ENCODE results near the gene CRTC1.

Gene CRTC1

DNA sequence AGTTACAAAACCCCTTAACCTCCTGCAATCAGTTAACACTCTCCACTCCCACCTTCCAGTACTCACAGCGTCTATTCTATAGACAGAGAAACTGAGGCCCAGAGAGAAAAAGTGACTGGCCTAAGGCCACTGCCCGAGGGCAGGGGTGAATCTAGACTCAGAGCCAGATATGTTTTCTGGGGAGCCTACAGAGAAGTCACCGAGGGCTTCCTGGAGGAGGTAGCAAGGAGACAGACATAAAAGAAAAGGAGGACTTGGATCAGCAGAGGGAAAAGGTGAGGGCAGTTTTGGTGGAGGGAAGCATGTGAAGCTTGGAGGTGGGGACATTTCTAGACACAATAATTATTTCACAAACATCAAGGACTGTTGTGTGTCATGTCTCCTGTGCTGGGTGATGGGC lies 109.2 kb downstream of the CRTC1 start:
- Mint-ChIP-seq H3K27me3 (ENCODE audit: low read depth) (peaks cover 67% of the 10 kb centered on the region), H3K4me1 (ENCODE audit: low read depth) (peaks cover 7% of the 10 kb centered on the region), H3K27ac (no peak overlapping the region), H3K36me3 (ENCODE audit: low read depth) (peaks cover 3% of the 10 kb centered on the region), H3K4me3 (no peak overlapping the region), H3K9me3 (no peaks in the 10 kb centered on the region)
- DNase-seq (ENCODE audit: low spot score) = no peak

DNA sequence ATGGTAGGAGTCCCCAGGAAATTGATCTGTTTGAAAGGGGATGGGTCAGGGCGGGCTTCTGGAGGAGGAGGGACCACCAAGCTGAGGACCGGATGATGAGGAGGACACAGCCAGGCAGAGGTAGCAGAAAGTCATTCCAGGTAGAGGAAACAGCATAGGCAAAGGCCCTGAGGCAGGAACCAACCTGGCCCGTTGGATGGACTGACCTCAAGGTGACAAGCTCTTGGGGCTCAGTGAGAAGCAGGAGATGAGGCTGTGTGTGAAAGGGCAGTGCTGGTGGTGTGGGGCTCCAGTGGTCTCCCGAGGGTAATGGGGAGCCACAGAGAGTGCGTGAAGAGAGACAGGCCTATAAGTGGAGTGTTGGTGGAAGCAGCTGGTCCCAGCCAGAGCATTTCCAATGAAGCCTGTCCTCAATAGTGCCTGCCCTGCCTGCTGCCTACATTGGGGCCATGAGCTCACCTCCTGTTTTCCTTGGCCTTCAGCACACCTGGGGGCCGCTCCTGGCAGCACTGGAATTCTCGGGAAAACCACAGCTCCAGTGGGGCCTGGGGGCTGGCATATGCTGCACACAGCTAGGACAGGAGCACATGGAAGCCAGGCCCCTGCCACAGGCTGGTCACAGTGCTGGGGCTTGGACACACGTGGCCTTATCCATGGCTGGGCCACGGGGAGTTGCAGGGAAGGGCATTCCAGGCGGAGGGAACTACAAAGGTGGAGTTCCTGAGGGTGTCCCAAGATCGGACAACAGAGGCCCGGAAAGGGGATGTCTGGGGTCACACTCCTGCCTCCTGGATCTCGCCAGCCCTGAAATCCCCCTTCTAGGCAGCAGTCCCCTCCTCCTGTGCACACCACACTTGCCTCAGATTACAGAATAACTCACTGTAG lies 109.9 kb downstream of the CRTC1 start:
- no peak overlapping the region for H3K27ac Mint-ChIP-seq
- H3K4me3 Mint-ChIP-seq = no peak overlapping the region
- H3K4me1 Mint-ChIP-seq (ENCODE audit: low read depth) = peaks cover 6% of the 10 kb centered on the region
- H3K9me3 Mint-ChIP-seq = no peaks in the 10 kb centered on the region
- peaks cover 3% of the 10 kb centered on the region for H3K36me3 Mint-ChIP-seq (ENCODE audit: low read depth)
- DNase-seq (ENCODE audit: low spot score) = no peak
- H3K27me3 Mint-ChIP-seq (ENCODE audit: low read depth) = peaks cover 60% of the 10 kb centered on the region

DNA sequence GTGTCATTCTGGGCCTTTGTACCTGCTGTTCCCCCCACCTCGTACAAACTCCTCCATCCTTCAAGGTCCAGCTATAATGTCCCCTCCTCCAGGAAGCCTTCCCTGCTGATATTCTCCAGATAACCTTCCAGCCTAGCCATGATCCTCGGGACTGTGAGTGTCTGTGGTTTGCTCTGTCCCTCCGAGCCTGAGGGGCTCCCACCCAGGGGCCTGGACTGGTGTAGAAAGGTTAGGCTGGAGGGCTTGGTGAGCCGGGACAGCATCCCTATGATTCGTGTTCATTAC lies 110.5 kb downstream of the CRTC1 start:
- DNase-seq (ENCODE audit: low spot score) = no peak
- H3K9me3 Mint-ChIP-seq = no peaks in the 10 kb centered on the region
- no peak overlapping the region for H3K27ac Mint-ChIP-seq
- H3K36me3 Mint-ChIP-seq (ENCODE audit: low read depth) = peaks cover 3% of the 10 kb centered on the region
- no peak overlapping the region for H3K4me3 Mint-ChIP-seq
- H3K4me1 Mint-ChIP-seq (ENCODE audit: low read depth) = peaks cover 6% of the 10 kb centered on the region
- peaks cover 56% of the 10 kb centered on the region for H3K27me3 Mint-ChIP-seq (ENCODE audit: low read depth)

DNA sequence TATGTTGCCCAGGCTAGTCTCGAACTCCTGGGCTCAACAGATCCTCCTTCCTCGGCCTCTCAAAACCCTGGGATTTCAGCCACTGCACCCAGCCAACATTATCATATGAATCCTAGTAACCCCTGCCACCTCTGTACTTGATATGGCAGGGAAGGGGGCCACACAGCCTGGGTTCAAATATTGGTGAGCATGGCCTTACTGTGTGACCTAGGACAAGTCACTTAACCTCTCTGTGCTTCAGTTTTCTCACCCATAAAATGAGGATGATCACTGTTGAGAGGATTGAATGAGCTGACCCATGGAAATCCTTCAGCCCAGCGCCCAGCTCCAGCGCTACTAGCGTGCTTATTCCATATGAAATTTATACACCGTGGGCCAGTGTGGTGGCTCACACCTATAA lies 111.2 kb downstream of the CRTC1 start:
- Mint-ChIP-seq H3K9me3 (no peaks in the 10 kb centered on the region), H3K27ac (no peak overlapping the region), H3K36me3 (ENCODE audit: low read depth) (peaks cover 2% of the 10 kb centered on the region), H3K4me3 (no peak overlapping the region), H3K27me3 (ENCODE audit: low read depth) (peaks cover 49% of the 10 kb centered on the region), H3K4me1 (ENCODE audit: low read depth) (peaks cover 4% of the 10 kb centered on the region)
- no peak for DNase-seq (ENCODE audit: low spot score)

DNA sequence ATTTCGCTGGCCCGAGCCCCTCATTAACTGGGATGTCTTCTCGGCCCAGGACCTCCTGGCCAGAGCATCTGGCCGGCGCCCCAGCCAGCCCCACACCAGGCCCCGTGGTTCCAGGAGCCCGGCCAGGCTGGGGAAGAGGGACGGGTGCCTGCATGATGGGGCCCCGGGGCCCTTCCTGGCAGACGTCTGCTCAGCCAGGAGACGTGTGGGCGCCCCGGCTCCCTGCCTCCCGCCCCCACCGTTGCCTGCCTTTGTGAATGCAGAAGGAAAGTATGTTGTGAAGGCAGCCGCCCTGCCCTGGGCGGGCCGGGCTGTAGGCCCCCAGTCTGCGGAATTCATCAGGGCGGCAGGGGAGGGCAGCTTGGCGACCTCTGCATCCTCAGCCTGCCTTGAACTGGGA lies 112.1 kb downstream of the CRTC1 start:
- peaks cover 43% of the 10 kb centered on the region for H3K27me3 Mint-ChIP-seq (ENCODE audit: low read depth)
- no peaks in the 10 kb centered on the region for H3K36me3 Mint-ChIP-seq (ENCODE audit: low read depth)
- no peaks in the 10 kb centered on the region for H3K9me3 Mint-ChIP-seq
- H3K4me3 Mint-ChIP-seq = no peak overlapping the region
- no peaks in the 10 kb centered on the region for H3K4me1 Mint-ChIP-seq (ENCODE audit: low read depth)
- H3K27ac Mint-ChIP-seq = no peak overlapping the region
- no peak for DNase-seq (ENCODE audit: low spot score)

DNA sequence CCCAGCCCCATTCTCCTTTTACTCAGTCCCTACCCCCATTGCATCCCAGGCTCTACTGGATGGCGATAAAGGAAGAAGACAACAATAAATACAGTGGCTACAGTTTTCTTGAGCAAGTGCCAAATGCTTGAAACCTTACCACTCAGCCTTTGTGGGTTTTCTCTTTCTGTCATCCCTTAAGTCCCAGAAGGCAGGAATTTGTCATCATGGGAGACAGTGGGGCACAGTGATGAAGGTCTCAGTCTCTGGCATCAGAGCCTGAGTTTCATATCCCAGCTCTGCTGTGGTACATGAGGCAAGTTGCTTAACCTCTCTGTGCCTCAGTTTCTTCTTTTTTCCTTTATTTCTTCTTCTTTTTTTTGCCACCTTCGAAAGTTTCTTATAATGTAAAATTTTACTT lies 112.8 kb downstream of the CRTC1 start:
- H3K27me3 Mint-ChIP-seq (ENCODE audit: low read depth) = peaks cover 36% of the 10 kb centered on the region
- H3K27ac Mint-ChIP-seq = no peak overlapping the region
- no peak overlapping the region for H3K4me3 Mint-ChIP-seq
- H3K4me1 Mint-ChIP-seq (ENCODE audit: low read depth) = no peaks in the 10 kb centered on the region
- no peak for DNase-seq (ENCODE audit: low spot score)
- H3K36me3 Mint-ChIP-seq (ENCODE audit: low read depth) = no peaks in the 10 kb centered on the region
- H3K9me3 Mint-ChIP-seq = no peaks in the 10 kb centered on the region

DNA sequence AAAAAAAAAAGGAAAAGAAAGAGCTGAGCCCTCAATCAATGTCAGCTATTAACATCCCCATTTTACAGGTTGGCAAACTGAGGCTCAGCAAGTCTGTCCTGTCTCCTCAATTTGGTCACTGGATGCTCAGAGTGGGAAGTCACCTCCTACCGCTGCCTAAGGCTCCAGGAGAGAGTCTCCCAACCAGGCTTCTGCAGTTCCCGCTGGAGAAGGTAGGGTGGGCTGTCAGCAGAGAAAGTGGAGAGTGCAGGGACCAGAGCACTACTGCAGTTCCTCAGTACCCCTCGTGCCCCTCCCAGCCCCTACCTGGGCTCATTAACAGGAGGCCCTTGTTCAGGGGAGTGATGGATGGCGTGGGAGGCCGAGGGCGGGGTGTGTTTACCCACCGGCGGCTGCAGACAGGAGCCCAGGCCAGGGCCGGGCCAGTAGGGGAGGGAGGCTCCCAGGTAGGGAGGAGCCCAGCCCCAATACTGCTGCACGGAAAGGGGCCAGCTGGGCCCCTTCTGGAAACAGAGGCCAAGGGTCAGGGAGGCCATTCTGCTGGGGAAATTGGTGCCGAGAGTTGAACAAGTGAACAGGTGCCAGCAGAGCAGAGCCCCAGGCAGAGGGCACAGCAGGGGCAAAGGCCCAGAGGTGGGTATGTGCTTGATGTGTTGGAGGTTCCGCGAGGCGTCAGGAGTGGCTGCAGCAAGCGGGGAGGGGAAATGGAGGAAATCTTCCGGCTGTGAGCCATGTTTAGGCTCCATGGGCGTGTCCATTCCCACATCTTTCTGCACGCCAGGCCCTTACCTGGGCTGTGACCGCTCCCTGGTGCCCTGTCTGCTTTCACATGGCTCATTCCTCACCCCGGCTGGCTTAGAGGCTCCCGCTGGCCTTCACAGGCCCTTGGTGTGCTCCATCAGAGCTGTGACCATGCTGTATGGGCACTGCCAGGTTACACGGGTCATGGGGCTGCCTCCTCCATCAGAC lies 115.2 kb downstream of the CRTC1 start:
- Mint-ChIP-seq H3K9me3 (no peaks in the 10 kb centered on the region), H3K36me3 (ENCODE audit: low read depth) (no peaks in the 10 kb centered on the region), H3K27ac (no peak overlapping the region), H3K4me3 (no peak overlapping the region), H3K27me3 (ENCODE audit: low read depth) (peaks cover 18% of the 10 kb centered on the region), H3K4me1 (ENCODE audit: low read depth) (no peaks in the 10 kb centered on the region)
- DNase-seq (ENCODE audit: low spot score) = no peak

DNA sequence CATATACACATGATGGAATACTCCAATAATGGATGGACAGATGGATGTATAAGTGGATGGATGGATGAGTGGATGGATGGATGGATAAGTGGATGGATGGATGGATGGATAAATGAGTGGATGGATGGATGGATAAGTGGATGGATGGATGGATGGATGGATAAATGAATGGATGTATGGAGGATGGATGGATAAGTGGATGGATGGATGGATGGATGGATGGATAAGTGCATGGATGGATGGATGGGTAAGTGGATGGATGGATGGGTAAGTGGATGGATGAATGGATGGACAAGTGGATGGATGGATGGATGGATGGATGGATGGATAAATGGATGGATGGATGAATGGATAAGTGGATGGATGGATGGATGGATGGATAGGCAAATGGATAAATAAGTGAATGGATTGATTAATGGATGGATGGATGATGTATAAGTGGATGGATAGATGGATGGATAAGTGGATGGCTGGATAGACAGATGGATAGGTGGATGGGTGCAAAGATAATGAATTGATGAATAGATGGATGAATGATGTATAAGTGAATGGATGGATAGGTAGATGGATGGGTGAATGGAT lies 116.0 kb downstream of the CRTC1 start:
- no peaks in the 10 kb centered on the region for H3K4me1 Mint-ChIP-seq (ENCODE audit: low read depth)
- no peaks in the 10 kb centered on the region for H3K36me3 Mint-ChIP-seq (ENCODE audit: low read depth)
- H3K27ac Mint-ChIP-seq = no peak overlapping the region
- H3K27me3 Mint-ChIP-seq (ENCODE audit: low read depth) = peaks cover 15% of the 10 kb centered on the region
- no peak overlapping the region for H3K4me3 Mint-ChIP-seq
- DNase-seq (ENCODE audit: low spot score) = no peak
- H3K9me3 Mint-ChIP-seq = no peaks in the 10 kb centered on the region

DNA sequence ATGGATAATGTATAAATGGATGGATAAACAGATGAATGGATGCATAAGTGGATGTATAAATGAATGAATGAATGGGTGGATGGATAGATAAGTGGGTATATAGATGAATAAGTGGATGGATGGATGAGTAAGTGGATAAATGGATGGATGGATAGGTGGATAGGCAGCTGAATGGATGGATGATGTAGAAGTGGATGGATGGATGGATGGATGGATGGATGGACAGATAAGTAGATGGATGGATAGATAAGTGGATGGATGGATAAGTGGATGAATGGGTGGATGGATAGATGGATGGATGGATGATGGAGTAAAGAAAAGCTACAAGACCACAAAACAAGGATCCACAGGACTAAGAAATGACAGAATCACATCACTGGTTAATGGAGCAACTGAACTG lies 116.6 kb downstream of the CRTC1 start:
- peaks cover 10% of the 10 kb centered on the region for H3K27me3 Mint-ChIP-seq (ENCODE audit: low read depth)
- no peak overlapping the region for H3K27ac Mint-ChIP-seq
- H3K36me3 Mint-ChIP-seq (ENCODE audit: low read depth) = no peaks in the 10 kb centered on the region
- no peak for DNase-seq (ENCODE audit: low spot score)
- no peak overlapping the region for H3K4me3 Mint-ChIP-seq
- no peaks in the 10 kb centered on the region for H3K4me1 Mint-ChIP-seq (ENCODE audit: low read depth)
- H3K9me3 Mint-ChIP-seq = no peaks in the 10 kb centered on the region

DNA sequence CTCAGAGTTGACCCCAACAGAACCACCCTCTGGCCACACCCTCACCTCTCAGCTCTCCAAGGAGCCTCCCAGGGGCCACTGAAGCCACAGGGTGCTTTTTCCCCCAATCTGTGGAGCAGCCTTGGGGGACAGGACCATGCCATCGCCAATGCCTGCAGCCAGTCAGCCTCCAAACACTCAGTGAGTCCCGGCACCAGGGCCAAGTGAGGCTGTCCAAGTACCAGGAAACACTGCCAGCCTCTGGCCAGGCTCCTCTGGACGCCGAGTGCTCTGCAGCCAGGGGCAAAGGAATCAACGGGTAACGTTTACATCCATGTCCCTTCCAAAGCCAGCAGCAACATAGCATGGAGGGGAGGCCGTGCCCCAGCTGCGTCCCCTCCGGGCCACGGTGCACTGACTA lies 117.2 kb downstream of the CRTC1 start:
- Mint-ChIP-seq H3K36me3 (ENCODE audit: low read depth) (no peaks in the 10 kb centered on the region), H3K9me3 (no peaks in the 10 kb centered on the region)

DNA sequence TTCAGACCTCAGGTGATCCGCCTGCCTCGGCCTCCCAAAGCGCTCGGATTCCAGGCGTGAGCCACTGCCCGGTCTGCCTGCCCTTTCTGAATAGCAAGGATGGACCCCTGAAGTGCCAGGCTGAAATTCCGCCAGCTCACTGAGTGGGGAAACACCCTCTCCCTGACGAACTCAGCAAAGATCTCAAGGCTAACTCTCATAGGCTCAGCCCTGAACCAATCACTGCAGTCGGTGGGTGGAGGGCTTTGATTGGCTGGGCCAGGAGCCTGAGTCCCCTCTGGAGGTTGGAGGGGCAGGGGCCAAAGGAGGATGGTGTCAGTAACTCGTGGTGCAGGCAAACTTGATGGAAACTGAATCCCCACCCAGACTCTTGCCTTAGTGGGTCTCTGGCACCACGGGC lies 118.9 kb downstream of the CRTC1 start:
- no peak overlapping the region for H3K27ac Mint-ChIP-seq
- no peaks in the 10 kb centered on the region for H3K9me3 Mint-ChIP-seq
- no peak overlapping the region for H3K4me3 Mint-ChIP-seq
- peaks cover 2% of the 10 kb centered on the region for H3K27me3 Mint-ChIP-seq (ENCODE audit: low read depth)
- no peak for DNase-seq (ENCODE audit: low spot score)
- H3K36me3 Mint-ChIP-seq (ENCODE audit: low read depth) = no peaks in the 10 kb centered on the region
- H3K4me1 Mint-ChIP-seq (ENCODE audit: low read depth) = no peaks in the 10 kb centered on the region

More for the DNA sequence above, 117.2 kb downstream of the CRTC1 start:
- no peak for DNase-seq (ENCODE audit: low spot score)
- Mint-ChIP-seq H3K27me3 (ENCODE audit: low read depth) (peaks cover 10% of the 10 kb centered on the region), H3K4me3 (no peak overlapping the region), H3K27ac (no peak overlapping the region), H3K4me1 (ENCODE audit: low read depth) (no peaks in the 10 kb centered on the region)

DNA sequence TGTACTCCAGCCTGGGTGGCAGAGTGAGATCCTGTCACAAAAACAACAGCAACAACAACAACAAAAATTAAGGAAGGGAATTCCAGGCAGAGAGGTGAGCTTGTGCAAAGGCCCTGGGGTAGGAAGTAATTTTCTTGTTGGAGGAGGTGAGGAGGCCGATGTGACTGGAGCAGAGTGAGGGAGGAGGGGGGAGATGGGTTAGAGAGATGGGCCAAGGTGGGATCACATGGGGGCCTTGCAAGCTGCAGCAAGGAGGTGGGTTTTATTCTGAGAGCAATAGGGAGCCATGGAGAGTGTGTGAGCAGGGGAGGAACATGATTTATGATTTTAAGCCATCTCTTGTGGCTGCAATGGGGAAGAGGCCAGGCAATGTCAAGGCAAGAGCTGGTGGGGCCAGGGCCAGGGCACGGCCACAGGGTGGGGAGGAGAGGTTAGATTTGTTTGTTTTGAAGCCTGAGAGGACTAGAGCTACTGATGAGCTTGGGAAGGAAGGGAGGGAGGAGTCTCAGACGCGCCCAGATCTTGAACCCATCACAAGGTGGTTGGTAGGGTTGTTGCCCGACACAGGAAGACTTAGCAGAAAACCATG lies 120.2 kb downstream of the CRTC1 start:
- no peaks in the 10 kb centered on the region for H3K9me3 Mint-ChIP-seq
- no peaks in the 10 kb centered on the region for H3K4me1 Mint-ChIP-seq (ENCODE audit: low read depth)
- H3K4me3 Mint-ChIP-seq = no peak overlapping the region
- no peaks in the 10 kb centered on the region for H3K36me3 Mint-ChIP-seq (ENCODE audit: low read depth)
- no peak for DNase-seq (ENCODE audit: low spot score)
- no peaks in the 10 kb centered on the region for H3K27me3 Mint-ChIP-seq (ENCODE audit: low read depth)
- no peak overlapping the region for H3K27ac Mint-ChIP-seq

DNA sequence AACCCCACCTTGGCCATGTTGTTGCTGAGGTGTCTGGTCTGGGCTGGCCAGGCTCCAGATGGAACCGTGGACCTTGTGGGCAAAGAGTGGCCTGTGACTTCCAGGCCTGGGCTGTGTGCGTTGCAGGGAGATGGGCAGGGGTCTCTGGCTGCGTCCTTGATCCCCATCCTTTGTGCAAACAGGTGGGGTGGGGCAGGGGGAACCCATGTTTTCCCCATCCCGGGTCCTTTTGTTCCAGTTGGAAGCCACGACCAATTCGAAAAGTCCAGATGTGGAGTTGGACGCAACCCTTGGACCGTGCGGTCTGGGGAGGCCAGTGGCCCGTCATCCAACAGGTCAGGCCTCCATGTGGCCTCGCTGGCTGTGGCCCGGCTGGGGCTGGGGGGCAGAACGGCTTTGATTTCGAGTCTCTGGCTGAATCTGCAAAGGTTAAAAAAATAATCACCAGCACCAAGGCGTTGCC lies 120.7 kb downstream of the CRTC1 start:
- no peak for DNase-seq (ENCODE audit: low spot score)
- Mint-ChIP-seq H3K27me3 (ENCODE audit: low read depth) (peaks cover 4% of the 10 kb centered on the region), H3K27ac (no peak overlapping the region), H3K4me1 (ENCODE audit: low read depth) (no peaks in the 10 kb centered on the region), H3K4me3 (no peak overlapping the region), H3K36me3 (ENCODE audit: low read depth) (no peaks in the 10 kb centered on the region), H3K9me3 (no peaks in the 10 kb centered on the region)

DNA sequence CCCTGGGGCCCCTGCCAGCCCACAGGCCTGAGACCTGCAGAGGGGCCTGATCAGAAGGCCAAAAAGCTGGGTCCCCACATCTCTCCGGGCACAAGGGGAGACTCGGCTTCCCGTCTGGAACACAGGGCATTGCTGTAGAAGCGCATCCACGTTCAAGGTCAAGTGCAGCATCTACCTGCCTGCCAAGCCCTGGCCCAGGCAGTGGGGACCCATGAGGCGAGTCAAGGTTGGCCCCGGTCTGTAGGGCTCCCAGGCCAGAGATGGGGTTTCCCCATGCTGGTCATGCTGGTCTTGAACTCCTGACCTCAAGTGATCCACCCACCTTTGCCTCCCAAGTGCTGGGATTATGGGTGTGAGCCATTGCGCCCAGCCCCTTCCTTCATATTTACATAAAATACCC lies 121.2 kb downstream of the CRTC1 start:
- H3K4me1 Mint-ChIP-seq (ENCODE audit: low read depth) = peaks cover 2% of the 10 kb centered on the region
- no peak overlapping the region for H3K27ac Mint-ChIP-seq
- H3K4me3 Mint-ChIP-seq = no peak overlapping the region
- DNase-seq (ENCODE audit: low spot score) = no peak
- no peaks in the 10 kb centered on the region for H3K9me3 Mint-ChIP-seq
- H3K27me3 Mint-ChIP-seq (ENCODE audit: low read depth) = peaks cover 4% of the 10 kb centered on the region
- no peaks in the 10 kb centered on the region for H3K36me3 Mint-ChIP-seq (ENCODE audit: low read depth)
